Panc1 (cell line): Measurements from ENCODE around the gene NT5C.
"Not testable (repeated sequence)": the region's sequence is repeated elsewhere in the genome, so short reads cannot be mapped to it uniquely, and the experiment has no call there.

Experiments used
- POLR2AphosphoS5 ChIP-seq: IDR thresholded peaks from 2 replicates; pipeline ENCODE4 v1.6.1; 2012; ENCODE audit warnings: mild to moderate bottlenecking, low read depth, low read length, moderate library complexity
- SIN3A ChIP-seq: IDR thresholded peaks from 2 replicates; pipeline ENCODE4 v1.6.1; 2012; ENCODE audit warnings: low read depth, mild to moderate bottlenecking, low read length, moderate library complexity, borderline replicate concordance; ENCODE audit not compliant: insufficient read depth
- TF ChIP-seq, protein P1 (sequence below): fragments of 450-650 bp; IDR thresholded peaks from 2 replicates; pipeline ENCODE4 v1.5.1; 2017; ENCODE audit warnings: mild to moderate bottlenecking

DNA sequence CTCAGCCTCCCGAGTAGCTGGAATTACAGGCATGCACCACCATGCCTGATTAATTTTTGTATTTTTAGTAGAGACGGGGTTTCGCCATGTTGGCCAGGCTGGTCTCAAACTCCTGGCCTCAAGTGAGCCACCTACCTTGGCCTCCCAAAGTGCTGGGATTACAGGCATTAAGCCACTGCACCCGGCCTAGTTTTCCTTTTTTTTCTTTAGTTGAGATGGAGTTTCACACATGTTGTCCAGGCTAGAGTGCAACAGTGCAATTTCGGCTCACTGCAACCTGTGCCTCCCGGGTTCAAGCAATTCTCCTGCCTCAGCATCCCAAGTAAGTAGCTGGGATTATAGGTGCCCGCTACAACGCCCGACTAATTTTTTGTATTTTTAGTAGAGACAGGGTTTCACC, 6.2 kb upstream of the NT5C start:
- TF ChIP-seq POLR2AphosphoS5, SIN3A: not testable (repeated sequence)
- TF ChIP-seq, protein P1, sequence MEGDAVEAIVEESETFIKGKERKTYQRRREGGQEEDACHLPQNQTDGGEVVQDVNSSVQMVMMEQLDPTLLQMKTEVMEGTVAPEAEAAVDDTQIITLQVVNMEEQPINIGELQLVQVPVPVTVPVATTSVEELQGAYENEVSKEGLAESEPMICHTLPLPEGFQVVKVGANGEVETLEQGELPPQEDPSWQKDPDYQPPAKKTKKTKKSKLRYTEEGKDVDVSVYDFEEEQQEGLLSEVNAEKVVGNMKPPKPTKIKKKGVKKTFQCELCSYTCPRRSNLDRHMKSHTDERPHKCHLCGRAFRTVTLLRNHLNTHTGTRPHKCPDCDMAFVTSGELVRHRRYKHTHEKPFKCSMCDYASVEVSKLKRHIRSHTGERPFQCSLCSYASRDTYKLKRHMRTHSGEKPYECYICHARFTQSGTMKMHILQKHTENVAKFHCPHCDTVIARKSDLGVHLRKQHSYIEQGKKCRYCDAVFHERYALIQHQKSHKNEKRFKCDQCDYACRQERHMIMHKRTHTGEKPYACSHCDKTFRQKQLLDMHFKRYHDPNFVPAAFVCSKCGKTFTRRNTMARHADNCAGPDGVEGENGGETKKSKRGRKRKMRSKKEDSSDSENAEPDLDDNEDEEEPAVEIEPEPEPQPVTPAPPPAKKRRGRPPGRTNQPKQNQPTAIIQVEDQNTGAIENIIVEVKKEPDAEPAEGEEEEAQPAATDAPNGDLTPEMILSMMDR, result not testable (repeated sequence)
